Endodermal cell (in vitro differentiated cells): ENCODE data around the gene TMEM123. TPM values are rescaled to one million over a fixed set of nuclear protein-coding genes. Genes with fewer than 3 reads are reported as not detected.
A peak's percentile ranks its signal among the peaks of the same experiment; 100 is the strongest.

ENCODE experiments used
- DNase-seq: peaks from one replicate; pipeline ENCODE4 v3.0.0-alpha.2; 2017
- H3K27ac ChIP-seq: 2 replicates; pipeline ENCODE4 v1.5.1; 2013; ENCODE audit warnings: mild to moderate bottlenecking, low read depth, low read length, moderate library complexity
- H3K27me3 ChIP-seq: 2 replicates; pipeline ENCODE4 v1.6.1; 2013; ENCODE audit warnings: mild to moderate bottlenecking, low read length, moderate library complexity; ENCODE audit not compliant: insufficient read depth, control insufficient read depth, poor library complexity, severe bottlenecking
- H3K36me3 ChIP-seq: 2 replicates; pipeline ENCODE4 v1.7.0; 2013; ENCODE audit warnings: mild to moderate bottlenecking, low read length, moderate library complexity; ENCODE audit not compliant: control insufficient read depth, insufficient read depth
- H3K4me1 ChIP-seq: one replicate; pipeline ENCODE4 v1.7.0; 2013; ENCODE audit warnings: low read length; ENCODE audit not compliant: control insufficient read depth, insufficient read depth
- H3K4me3 ChIP-seq: 2 replicates; pipeline ENCODE4 v1.5.1; 2013; ENCODE audit warnings: mild to moderate bottlenecking, low read length, moderate library complexity
- H3K9ac ChIP-seq: 2 replicates; pipeline ENCODE4 v1.6.1; 2013; ENCODE audit warnings: mild to moderate bottlenecking, low read length, moderate library complexity; ENCODE audit not compliant: poor library complexity, severe bottlenecking; ENCODE audit errors: extremely low read depth
- H3K9me3 ChIP-seq: 2 replicates; pipeline ENCODE4 v1.6.1; 2013; ENCODE audit warnings: mild to moderate bottlenecking, low read length, moderate library complexity; ENCODE audit not compliant: control insufficient read depth
- H3K27ac Mint-ChIP-seq: 2 replicates; pipeline ENCODE4 v1.8.0; 2020; ENCODE audit warnings: mixed read lengths
- H3K27me3 Mint-ChIP-seq: 2 replicates; pipeline ENCODE4 v1.8.0; 2021; ENCODE audit warnings: mild to moderate bottlenecking, mixed read lengths; ENCODE audit not compliant: insufficient read depth
- H3K36me3 Mint-ChIP-seq: 2 replicates; pipeline ENCODE4 v1.8.0; 2020; ENCODE audit warnings: low read depth, mixed read lengths
- H3K4me1 Mint-ChIP-seq: 2 replicates; pipeline ENCODE4 v1.8.0; 2020; ENCODE audit warnings: mixed read lengths
- H3K4me3 Mint-ChIP-seq: 2 replicates; pipeline ENCODE4 v1.8.0; 2020; ENCODE audit warnings: mild to moderate bottlenecking, moderate library complexity, mixed read lengths
- H3K9me3 Mint-ChIP-seq: 2 replicates; pipeline ENCODE4 v1.8.0; 2020; ENCODE audit warnings: mild to moderate bottlenecking, mixed read lengths
- CTCF ChIP-seq: fragments of 200-600 bp; sonication (generic); conservative IDR thresholded peaks from 2 replicates; pipeline ENCODE4 v1.5.0; 2021; ENCODE audit warnings: antibody characterized with exemption, mild to moderate bottlenecking
- WGBS, 2 experiments: methylation state at CpG; one replicate each; pipeline versions ENCODE4 v1.1.5 to v1.1.7; 2013; ENCODE audit warnings: missing lambda C conversion rate in 2 of 2, mixed read lengths in 1 of 2; ENCODE audit not compliant: insufficient coverage in 1 of 2, insufficient read length in 1 of 2; 5-methylcytosine and 5-hydroxymethylcytosine counted together
- total RNA-seq, 2 donors: library from RNA; stranded (reverse); fragmentation: NEBNext Ultra II Directional in 1 of 2; extraction: Animal tissue kit (Norgen Biotek cat#: 25700) in 1 of 2; gene quantifications; 2 replicates in 1 of 2; 3 replicates in 1 of 2; pipeline ENCODE4 v1.2.1, GENCODE V29; 2021

Gene TMEM123
- total RNA-seq, 2 donors from 2014 or later = 216 to 256 TPM

- no peak for TF ChIP-seq CTCF
- H3K4me1 ChIP-seq = no peaks in the 10 kb centered on the region
- no peak for DNase-seq
- H3K27me3 Mint-ChIP-seq = no peaks in the 10 kb centered on the region
- 92% methylated on average over 5 of the region's 5 CpGs; no CpG with 5 or more reads in 1 of the 2 experiments for WGBS, 2 experiments
- no peak overlapping the region for H3K4me3 Mint-ChIP-seq
- no peaks in the 10 kb centered on the region for H3K9me3 ChIP-seq
- H3K9ac ChIP-seq = no peak overlapping the region
- H3K4me3 ChIP-seq = no peak overlapping the region
- H3K27ac Mint-ChIP-seq = peak overlapping the region; percentile 65
- H3K4me1 Mint-ChIP-seq = peaks cover 28% of the 10 kb centered on the region
- H3K27me3 ChIP-seq = no peaks in the 10 kb centered on the region
- H3K9me3 Mint-ChIP-seq = no peaks in the 10 kb centered on the region
- peaks cover 22% of the 10 kb centered on the region for H3K36me3 ChIP-seq
- peaks cover 25% of the 10 kb centered on the region for H3K36me3 Mint-ChIP-seq
- no peak overlapping the region for H3K27ac ChIP-seq
These were observed 42.2 kb downstream of the TMEM123 start for GRCh38 chr11:102410382-102410784.

GRCh38 chr11:102408339-102408738 lies 44.2 kb downstream of the TMEM123 start:
- Mint-ChIP-seq H3K36me3 (peaks cover 28% of the 10 kb centered on the region), H3K27ac (peak overlapping the region; percentile 55)
- DNase-seq = no peak

GRCh38 chr11:102407901-102408300 lies 44.7 kb downstream of the TMEM123 start:
- H3K9ac ChIP-seq = no peak overlapping the region
- Mint-ChIP-seq H3K4me3 (no peak overlapping the region), H3K4me1 (peaks cover 18% of the 10 kb centered on the region), H3K9me3 (no peaks in the 10 kb centered on the region), H3K36me3 (peaks cover 31% of the 10 kb centered on the region), H3K27me3 (no peaks in the 10 kb centered on the region), H3K27ac (no peak overlapping the region)
- H3K4me3 ChIP-seq = no peak overlapping the region
- 98% methylated on average over 3 of the region's 3 CpGs; no CpG with 5 or more reads in 1 of the 2 experiments for WGBS, 2 experiments
- H3K27ac ChIP-seq = no peak overlapping the region
- no peak for TF ChIP-seq CTCF
- no peaks in the 10 kb centered on the region for H3K9me3 ChIP-seq
- no peaks in the 10 kb centered on the region for H3K27me3 ChIP-seq
- no peaks in the 10 kb centered on the region for H3K4me1 ChIP-seq
- no peak for DNase-seq
- peaks cover 29% of the 10 kb centered on the region for H3K36me3 ChIP-seq

More at GRCh38 chr11:102408339-102408738, 44.2 kb downstream of the TMEM123 start:
- no peaks in the 10 kb centered on the region for H3K27me3 ChIP-seq
- Mint-ChIP-seq H3K27me3 (no peaks in the 10 kb centered on the region), H3K4me3 (no peak overlapping the region), H3K4me1 (peaks cover 18% of the 10 kb centered on the region), H3K9me3 (no peaks in the 10 kb centered on the region)
- H3K9me3 ChIP-seq = no peaks in the 10 kb centered on the region
- no peak overlapping the region for H3K4me3 ChIP-seq
- no peaks in the 10 kb centered on the region for H3K4me1 ChIP-seq
- H3K36me3 ChIP-seq = peaks cover 27% of the 10 kb centered on the region
- TF ChIP-seq CTCF = no peak
- no peak overlapping the region for H3K9ac ChIP-seq
- 80 to 100% methylated on average over 1 of the region's 1 CpG for WGBS, 2 experiments
- H3K27ac ChIP-seq = no peak overlapping the region
